PC-9 (cell line): Measurements from ENCODE around the gene GBX1. TPM values are rescaled to one million over a fixed set of nuclear protein-coding genes. Genes with fewer than 3 reads are reported as not detected.

ENCODE experiments used
- BruUV-seq: library from RNA; stranded (reverse); fragments of 400-500 nt; replicated peaks from 2 replicates; lab custom pipeline; 2021; lab: Mats Ljungman, UMichigan
- CTCF ChIA-PET: fragments of 300-600 bp; sonication (Branson Sonifier 250); formaldehyde crosslinking; loops from one replicate; lab custom pipeline; 2022; ENCODE audit warnings: antibody characterized with exemption; lab: Charles Lee
- POLR2A ChIA-PET: fragments of 300-600 bp; sonication (Branson Sonifier 250); formaldehyde crosslinking; loops from one replicate; lab custom pipeline; 2022; ENCODE audit warnings: antibody characterized with exemption; ENCODE audit not compliant: unreplicated experiment; lab: Charles Lee
- DNase-seq, 2 experiments: peaks; one replicate each; pipeline versions ENCODE4 v3.0.0 to v3.0.0-alpha.2; 2015 to 2022; ENCODE audit warnings: mixed read lengths in 1 of 2
- H2AFZ ChIP-seq: fragments of 200-600 bp; sonication (generic); 2 replicates; pipeline ENCODE4 v1.8.1; 2017; ENCODE audit warnings: antibody characterized with exemption
- H3F3A ChIP-seq: fragments of 200-600 bp; sonication (generic); 2 replicates; pipeline ENCODE4 v1.8.1; 2017; ENCODE audit warnings: antibody characterized with exemption, mild to moderate bottlenecking, low read depth; ENCODE audit not compliant: insufficient read depth
- H3K27ac ChIP-seq: fragments of 200-600 bp; sonication (generic); 2 replicates; pipeline ENCODE4 v1.6.1; 2016; ENCODE audit warnings: mixed run types
- H3K27me3 ChIP-seq: fragments of 200-600 bp; sonication (generic); 2 replicates; pipeline ENCODE4 v1.6.1; 2016; ENCODE audit warnings: low read depth, mixed run types; ENCODE audit not compliant: insufficient read depth
- H3K36me3 ChIP-seq: fragments of 200-600 bp; sonication (generic); 2 replicates; pipeline ENCODE4 v1.6.1; 2016; ENCODE audit warnings: low read depth, mixed run types
- H3K4me1 ChIP-seq: fragments of 200-600 bp; sonication (generic); replicated peaks from 2 replicates; pipeline ENCODE4 v1.6.1; 2016; ENCODE audit warnings: mixed run types; ENCODE audit not compliant: insufficient read depth
- H3K4me2 ChIP-seq: fragments of 200-600 bp; sonication (generic); 2 replicates; pipeline ENCODE4 v1.6.1; 2017; ENCODE audit warnings: mixed run types
- H3K4me3 ChIP-seq: fragments of 200-600 bp; sonication (generic); 2 replicates; pipeline ENCODE4 v1.6.1; 2016; ENCODE audit warnings: mixed run types
- H3K79me2 ChIP-seq: fragments of 200-600 bp; sonication (generic); 2 replicates; pipeline ENCODE4 v1.6.1; 2017; ENCODE audit warnings: low read depth, mixed run types
- H3K9me2 ChIP-seq: fragments of 200-600 bp; sonication (generic); 2 replicates; pipeline ENCODE4 v1.8.1; 2017; ENCODE audit warnings: mild to moderate bottlenecking; ENCODE audit not compliant: insufficient read depth
- H3K9me3 ChIP-seq: fragments of 200-600 bp; sonication (generic); 2 replicates; pipeline ENCODE4 v1.8.1; 2016; ENCODE audit warnings: low read depth; ENCODE audit not compliant: insufficient read depth
- H4K20me1 ChIP-seq: fragments of 200-600 bp; sonication (generic); 2 replicates; pipeline ENCODE4 v1.8.1; 2017; ENCODE audit not compliant: insufficient read depth
- CTCF ChIP-seq: fragments of 200-600 bp; sonication (generic); conservative IDR thresholded peaks from 2 replicates; pipeline ENCODE4 v1.6.1; 2017; ENCODE audit warnings: mixed run types, antibody characterized with exemption, mild to moderate bottlenecking, moderate library complexity
- EZH2 ChIP-seq: fragments of 200-600 bp; sonication (generic); IDR thresholded peaks from 2 replicates; pipeline ENCODE4 v1.8.0; 2017; ENCODE audit warnings: antibody characterized with exemption, low read depth
- intact Hi-C: fragments of 100-400 bp; cut with micrococcal nuclease; formaldehyde crosslinking; loops from one replicate; pipeline ENCODE4 v1.10.0; 2022; ENCODE audit not compliant: unreplicated experiment
- total RNA-seq: library from RNA; stranded (reverse); gene quantifications from 2 replicates; pipeline ENCODE4 v1.2.3, GENCODE V29; 2021

GBX1 gene
- total RNA-seq, 1 experiment from 2014 or later = not detected

GRCh38 chr7:151138153-151138851 is 29.2 kb downstream of the GBX1 start:
- intact Hi-C loops = no loop called here
- H3K36me3 ChIP-seq = no peaks in the 10 kb centered on the region
- CTCF ChIA-PET = no interaction called here

GRCh38 chr7:151137791-151138152 is 29.7 kb downstream of the GBX1 start:
- intact Hi-C loops = no loop called here

More at GRCh38 chr7:151138153-151138851, 29.2 kb downstream of the GBX1 start:
- Histone ChIP-seq H2AFZ (no peak overlapping the region), H3F3A (no peaks in the 10 kb centered on the region), H3K79me2 (no peaks in the 10 kb centered on the region), H3K4me1 (no peaks in the 10 kb centered on the region), H3K27me3 (no peaks in the 10 kb centered on the region), H4K20me1 (no peaks in the 10 kb centered on the region; the same call in 1 of the 2 replicates), H3K9me2 (no peaks in the 10 kb centered on the region), H3K4me2 (no peak overlapping the region), H3K4me3 (no peak overlapping the region), H3K27ac (no peak overlapping the region), H3K9me3 (no peaks in the 10 kb centered on the region)
- POLR2A ChIA-PET = no interaction called here
- TF ChIP-seq CTCF = no peak
- TF ChIP-seq EZH2 = no peak
- DNase-seq = no peak
- no TSS peak for BruUV-seq

GRCh38 chr7:151137076-151137675 is 30.3 kb downstream of the GBX1 start:
- Histone ChIP-seq H3K36me3 (no peaks in the 10 kb centered on the region), H3K27ac (no peak overlapping the region), H2AFZ (no peak overlapping the region), H3K4me3 (no peak overlapping the region), H3K27me3 (no peaks in the 10 kb centered on the region), H3F3A (no peaks in the 10 kb centered on the region), H4K20me1 (no peaks in the 10 kb centered on the region; the same call in 1 of the 2 replicates), H3K9me3 (no peaks in the 10 kb centered on the region), H3K4me1 (no peaks in the 10 kb centered on the region), H3K9me2 (no peaks in the 10 kb centered on the region), H3K79me2 (no peaks in the 10 kb centered on the region), H3K4me2 (no peak overlapping the region)
- BruUV-seq = no TSS peak
- no peak for TF ChIP-seq CTCF
- no peak for TF ChIP-seq EZH2
- intact Hi-C loops = no loop called here
- no peak for DNase-seq
- ChIA-PET CTCF (no interaction called here), POLR2A (no interaction called here)

More at GRCh38 chr7:151137791-151138152, 29.7 kb downstream of the GBX1 start:
- Histone ChIP-seq H3K9me2 (no peaks in the 10 kb centered on the region), H3K79me2 (no peaks in the 10 kb centered on the region), H4K20me1 (no peaks in the 10 kb centered on the region; the same call in 1 of the 2 replicates), H3K4me2 (no peak overlapping the region), H3F3A (no peaks in the 10 kb centered on the region), H3K27ac (no peak overlapping the region), H3K36me3 (no peaks in the 10 kb centered on the region), H3K4me1 (no peaks in the 10 kb centered on the region), H3K9me3 (no peaks in the 10 kb centered on the region), H3K27me3 (no peaks in the 10 kb centered on the region), H3K4me3 (no peak overlapping the region), H2AFZ (no peak overlapping the region)
- no peak for TF ChIP-seq CTCF
- no peak for TF ChIP-seq EZH2
- DNase-seq = no peak
- BruUV-seq = no TSS peak
- ChIA-PET CTCF (no interaction called here), POLR2A (no interaction called here)
